Pancreas (tissue), 10 donors: Measurements from ENCODE around the gene CYB5R4. TPM values are rescaled to one million over a fixed set of nuclear protein-coding genes. Genes with fewer than 3 reads are reported as not detected.

ENCODE experiments used
- ATAC-seq, 4 donors: fragments of 200-7000 bp; cut with Tn5 transposase; one replicate each; pipeline versions ENCODE4 v1.8.0 to v1.9.1; 2020; ENCODE audit warnings: mild to moderate bottlenecking in 4 of 4, moderate library complexity in 4 of 4
- DNase-seq, 6 donors: peaks; one replicate each; pipeline ENCODE4 v3.0.0-alpha.2; 2020
- FAIRE-seq: peaks from 2 replicates; lab custom pipeline; 2012; peaks lifted over from hg19 to GRCh38; lab: Jason Lieb, UNC
- H3K27ac ChIP-seq, 4 donors: fragments of 200-600 bp; sonication (generic); 1 replicate in 3 of 4; 2 replicates in 1 of 4; pipeline versions ENCODE4 v1.5.0 to v1.8.0; 2020
- H3K27me3 ChIP-seq, 4 donors: fragments of 200-600 bp; one replicate each; pipeline ENCODE4 v1.8.0; 2021
- H3K36me3 ChIP-seq, 3 donors: fragments of 200-600 bp; sonication (generic) in 1 of 3; one replicate each; pipeline versions ENCODE4 v1.5.0 to v1.8.0; 2020 to 2021
- H3K4me1 ChIP-seq, 3 donors: fragments of 200-600 bp; one replicate each; pipeline ENCODE4 v1.8.0; 2021
- H3K4me3 ChIP-seq, 4 donors: fragments of 200-600 bp; sonication (generic) in 2 of 4; one replicate each; pipeline versions ENCODE4 v1.5.0 to v1.8.0; 2020 to 2021
- H3K9me3 ChIP-seq, 4 donors: fragments of 200-600 bp; one replicate each; pipeline ENCODE4 v1.8.0; 2021
- WGBS, 2 donors: extraction: QIAGEN DNeasy Blood & Tissue Kit; methylation state at CpG; one replicate each; pipeline ENCODE4 v1.1.7; 2013; 5-methylcytosine and 5-hydroxymethylcytosine counted together
- intact Hi-C, 3 donors: fragments of 100-400 bp; cut with DNase I; formaldehyde crosslinking; loops; one replicate each; pipeline versions ENCODE4 v1.11.1 to v1.14.2; 2022
- polyA plus RNA-seq, 2 donors: library from polyadenylated mRNA; stranded (reverse); fragments of 200-250 nt; gene quantifications; one replicate each; pipeline ENCODE4 v1.2.3, GENCODE V29; 2013
- total RNA-seq, 6 donors: library from RNA; stranded (reverse); fragmentation: NEBNext Ultra II Directional in 4 of 6; extraction: Animal tissue kit (Norgen Biotek cat#: 25700) in 4 of 6; gene quantifications; one replicate each; pipeline versions ENCODE4 v1.2.1 to v1.2.4, GENCODE V29; 2021 to 2023
- TF ChIP-seq, protein P1 (sequence below), 4 donors: fragments of 200-600 bp; sonication (generic) in 3 of 4; IDR thresholded peaks; one replicate each; pipeline versions ENCODE4 v1.5.0 to v1.8.0; 2021; ENCODE audit warnings: antibody characterized with exemption in 4 of 4
- donor health status: healthy with polysubstance abuse.
- donor health status: DM: no; HTN: no; CAD: no; lungs with moderate emphysema.
- donor health status: DM: no; HTN: no; CAD: no.
- donor health status: control.
- donor health status: control.
- donor health status: Bipolar disorder and iron deficiency.
- donor health status: DM: yes; HTN: yes; CAD: no.
- donor health status: DM: no; HTN: no; CAD: no.
- donor health status: DM: no; HTN: no; CAD: no.
- donor health status: DM: yes; HTN: yes; CAD: no.

The CYB5R4 gene
- total and polyA plus RNA-seq, 8 donors: 1.1 to 10.1 (median 5.4) TPM

DNA sequence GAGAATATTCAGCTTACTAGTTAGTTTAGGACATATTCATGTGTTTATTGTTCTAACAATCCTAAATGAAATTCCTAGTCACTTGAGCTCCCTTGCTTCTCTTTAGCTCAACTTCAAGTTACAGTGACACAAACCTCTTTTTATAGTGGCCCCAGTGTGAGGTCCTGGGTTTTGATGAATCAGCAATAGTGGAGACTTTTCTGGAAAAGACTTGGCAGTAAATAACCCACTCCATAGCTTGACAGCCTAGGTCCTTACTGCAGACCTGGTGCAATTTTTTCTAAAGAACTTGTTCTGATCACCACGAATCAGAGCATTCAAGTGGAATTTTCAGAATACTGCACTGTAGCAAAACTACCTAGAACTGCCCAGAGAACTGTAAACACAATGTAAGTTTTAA, 13.2 kb upstream of the CYB5R4 start:
- TF ChIP-seq, protein P1, sequence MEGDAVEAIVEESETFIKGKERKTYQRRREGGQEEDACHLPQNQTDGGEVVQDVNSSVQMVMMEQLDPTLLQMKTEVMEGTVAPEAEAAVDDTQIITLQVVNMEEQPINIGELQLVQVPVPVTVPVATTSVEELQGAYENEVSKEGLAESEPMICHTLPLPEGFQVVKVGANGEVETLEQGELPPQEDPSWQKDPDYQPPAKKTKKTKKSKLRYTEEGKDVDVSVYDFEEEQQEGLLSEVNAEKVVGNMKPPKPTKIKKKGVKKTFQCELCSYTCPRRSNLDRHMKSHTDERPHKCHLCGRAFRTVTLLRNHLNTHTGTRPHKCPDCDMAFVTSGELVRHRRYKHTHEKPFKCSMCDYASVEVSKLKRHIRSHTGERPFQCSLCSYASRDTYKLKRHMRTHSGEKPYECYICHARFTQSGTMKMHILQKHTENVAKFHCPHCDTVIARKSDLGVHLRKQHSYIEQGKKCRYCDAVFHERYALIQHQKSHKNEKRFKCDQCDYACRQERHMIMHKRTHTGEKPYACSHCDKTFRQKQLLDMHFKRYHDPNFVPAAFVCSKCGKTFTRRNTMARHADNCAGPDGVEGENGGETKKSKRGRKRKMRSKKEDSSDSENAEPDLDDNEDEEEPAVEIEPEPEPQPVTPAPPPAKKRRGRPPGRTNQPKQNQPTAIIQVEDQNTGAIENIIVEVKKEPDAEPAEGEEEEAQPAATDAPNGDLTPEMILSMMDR (IDR thresholded peaks at IDR 0.05): no peak
- no peaks in the 10 kb centered on the region for H3K9me3 ChIP-seq
- H3K36me3 ChIP-seq: no peaks in the 10 kb centered on the region
- FAIRE-seq (no peak), DNase-seq (no peak), ATAC-seq (no peak)
- no peaks in the 10 kb centered on the region for H3K4me1 ChIP-seq
- no peaks in the 10 kb centered on the region for H3K27me3 ChIP-seq
- 31 to 46% methylated on average over 1 of the region's 1 CpG for WGBS, 2 donors
- no peak overlapping the region for H3K27ac ChIP-seq
- intact Hi-C loops: no loop called here
- no peak overlapping the region for H3K4me3 ChIP-seq

DNA sequence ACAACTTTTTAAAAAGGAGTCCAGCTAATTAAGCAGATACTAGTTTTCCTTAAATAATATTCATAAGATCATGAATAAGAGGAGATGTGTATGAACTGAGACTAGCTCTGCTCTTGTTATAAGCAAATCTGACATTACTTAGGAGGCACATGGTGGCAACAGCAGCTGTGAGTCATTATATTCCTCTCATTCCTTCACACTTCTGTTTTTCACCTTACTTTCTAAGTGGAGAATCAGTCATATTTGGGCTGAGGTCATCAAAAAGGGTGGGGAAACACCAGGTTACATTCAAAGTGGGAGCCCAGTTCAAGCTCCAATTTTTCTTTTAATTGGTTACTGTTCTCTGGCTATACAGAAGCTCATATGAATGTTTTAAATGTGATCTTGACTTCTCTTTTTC, 12.3 kb upstream of the CYB5R4 start:
- TF ChIP-seq, protein P1 (IDR thresholded peaks at IDR 0.05): no peak
- H3K36me3 ChIP-seq: no peaks in the 10 kb centered on the region
- no peak overlapping the region for H3K4me3 ChIP-seq
- peaks cover 0 to 6% (median 0%) of the 10 kb centered on the region in 4 donors for H3K27me3 ChIP-seq
- ATAC-seq (no peak), DNase-seq (no peak), FAIRE-seq (no peak)
- no peak overlapping the region for H3K27ac ChIP-seq
- no peaks in the 10 kb centered on the region for H3K9me3 ChIP-seq
- intact Hi-C loops: no loop called here
- no peaks in the 10 kb centered on the region for H3K4me1 ChIP-seq

DNA sequence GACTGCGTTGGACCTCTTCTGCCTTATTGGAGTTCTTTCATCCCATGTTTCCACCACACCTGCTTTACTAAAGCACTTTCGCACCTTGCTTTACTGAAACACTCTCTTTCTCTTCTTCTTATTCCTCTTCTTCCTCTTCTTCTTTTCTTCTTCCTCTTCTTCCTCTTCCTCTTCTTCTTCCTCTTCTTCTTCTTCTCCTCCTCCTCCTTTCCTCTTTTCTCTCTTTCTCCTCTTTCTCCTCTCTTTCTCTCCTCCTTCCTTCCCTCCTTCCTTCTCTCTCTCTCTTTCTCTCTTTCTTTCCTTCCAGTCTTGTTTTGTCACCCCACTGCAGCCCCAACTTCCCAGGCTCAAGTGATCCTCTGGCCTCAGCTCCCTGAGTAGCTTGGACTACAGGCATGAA, 10.4 kb upstream of the CYB5R4 start:
- Histone ChIP-seq H3K9me3 (no peaks in the 10 kb centered on the region), H3K27ac (no peak overlapping the region), H3K4me1 (no peaks in the 10 kb centered on the region), H3K27me3 (peaks cover 0 to 10% (median 3%) of the 10 kb centered on the region in 4 donors), H3K4me3 (no peak overlapping the region), H3K36me3 (no peaks in the 10 kb centered on the region)
- TF ChIP-seq, protein P1 (IDR thresholded peaks at IDR 0.05): no peak
- DNase-seq (no peak), FAIRE-seq (no peak), ATAC-seq (no peak)
- intact Hi-C loops: no loop called here
- 64 to 75% methylated on average over 2 of the region's 2 CpGs for WGBS, 2 donors

DNA sequence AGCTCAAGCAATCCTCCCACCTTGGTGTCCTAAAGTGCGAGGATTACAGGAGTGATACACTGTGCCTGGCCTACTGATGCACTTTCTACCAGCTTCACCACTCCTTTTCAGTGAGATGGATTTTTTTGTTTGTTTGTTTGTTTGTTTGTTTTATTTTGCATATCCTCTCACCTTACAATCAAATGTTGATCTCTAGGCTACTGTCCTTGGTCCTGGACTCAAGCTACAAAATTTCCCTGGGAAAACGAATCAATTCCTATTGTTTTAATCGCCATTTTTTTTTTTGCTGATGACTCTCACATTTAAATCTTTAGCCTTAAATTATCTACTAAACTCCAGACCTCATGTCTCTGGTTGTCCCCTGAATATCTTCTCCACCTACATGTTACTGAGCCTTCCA, 9.9 kb upstream of the CYB5R4 start:
- intact Hi-C loops: no loop called here
- TF ChIP-seq, protein P1 (IDR thresholded peaks at IDR 0.05): no peak
- no peak for DNase-seq
- Histone ChIP-seq H3K36me3 (no peaks in the 10 kb centered on the region), H3K4me3 (no peak overlapping the region), H3K4me1 (no peaks in the 10 kb centered on the region), H3K27me3 (peaks cover 0 to 10% (median 3%) of the 10 kb centered on the region in 4 donors), H3K9me3 (no peaks in the 10 kb centered on the region), H3K27ac (no peak overlapping the region)
- ATAC-seq: no peak
- 62 to 70% methylated on average over 3 of the region's 3 CpGs for WGBS, 2 donors
- no peak for FAIRE-seq

DNA sequence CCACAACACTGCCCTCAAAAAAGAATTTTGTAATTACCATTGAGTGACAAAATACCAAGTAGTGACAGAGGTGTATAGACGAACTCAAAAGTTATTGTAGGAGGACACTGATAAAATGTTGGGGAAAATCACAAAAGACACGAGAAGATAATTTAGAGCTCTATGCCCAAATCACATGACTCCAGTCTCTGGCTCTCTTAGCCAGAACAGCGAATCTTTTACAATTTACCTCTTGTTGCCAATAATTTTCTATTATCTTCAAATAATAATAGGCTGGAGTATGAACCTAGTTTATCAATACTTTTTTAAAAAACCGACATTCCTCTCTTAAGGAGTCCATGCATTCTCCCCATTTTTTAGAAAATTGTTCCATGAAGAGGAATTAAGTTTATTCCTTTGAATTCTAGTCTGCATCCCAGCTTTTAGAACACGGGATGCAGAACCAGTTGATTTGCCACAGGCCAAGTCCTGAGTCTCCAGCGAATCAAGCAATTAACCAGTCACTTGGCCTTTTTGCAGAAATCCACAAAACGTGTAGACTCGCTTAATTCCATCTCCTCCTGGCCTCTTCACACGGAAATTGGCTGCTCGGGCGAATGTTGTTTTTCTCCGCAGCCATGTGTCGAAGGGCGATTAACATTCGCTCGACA, 6.8 kb upstream of the CYB5R4 start:
- 7 to 12% methylated on average over 16 of the region's 16 CpGs for WGBS, 2 donors
- H3K27ac ChIP-seq: no peak overlapping the region
- H3K9me3 ChIP-seq: no peaks in the 10 kb centered on the region
- no peaks in the 10 kb centered on the region for H3K36me3 ChIP-seq
- DNase-seq: no peak
- ATAC-seq: peak in 1 of 4 donors; percentile 6
- FAIRE-seq: no peak
- TF ChIP-seq, protein P1 (IDR thresholded peaks at IDR 0.05): no peak
- no peaks in the 10 kb centered on the region for H3K4me1 ChIP-seq
- intact Hi-C loops: no loop called here
- H3K4me3 ChIP-seq: peak overlapping the region in 2 of 4 donors; percentile 11 to 45
- peaks cover 0 to 10% (median 3%) of the 10 kb centered on the region in 4 donors for H3K27me3 ChIP-seq
